ENCODE data around the gene AKNA.

DNA sequence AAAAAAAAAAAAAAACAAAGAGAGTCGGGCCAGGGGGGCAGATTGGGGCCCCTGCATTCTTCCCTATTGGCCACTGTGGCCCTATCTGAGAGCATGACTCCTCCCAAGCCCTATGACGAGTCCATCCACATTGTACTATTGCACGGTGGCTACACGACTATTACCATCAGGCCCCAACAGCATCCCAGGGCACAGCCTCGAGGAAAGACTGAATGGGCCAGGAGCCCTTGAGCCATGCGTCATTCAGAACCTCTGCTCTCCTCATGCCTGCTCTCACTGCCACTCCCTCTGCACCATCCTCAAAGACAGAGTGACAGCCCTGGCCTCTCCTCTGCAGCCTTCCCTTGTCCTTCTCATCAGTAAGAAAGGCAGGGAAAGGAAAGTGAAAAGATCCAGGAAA lies 85.1 kb downstream of the AKNA start:
- TF ChIP-seq CTCF (IDR thresholded peaks at IDR 0.05; ENCODE audit: insufficient read depth, low read depth, low read length) (no peak), EZH2 (IDR thresholded peaks at IDR 0.05; ENCODE audit: insufficient read depth, low read length) (no peak)
